Neural cell (in vitro differentiated cells): ENCODE data around the gene C19orf67.

Experiments used
- EP300 ChIP-seq: fragments of 450-650 bp; conservative IDR thresholded peaks from 2 replicates; pipeline ENCODE4 v1.6.1; 2014; ENCODE audit warnings: antibody characterized with exemption, mild to moderate bottlenecking, moderate library complexity; ENCODE audit not compliant: poor library complexity, severe bottlenecking
- EZH2 ChIP-seq: fragments of 200-600, 300-800 bp; shearing (Covaris generic), sonication (generic); IDR thresholded peaks from 2 replicates; pipeline ENCODE4 v1.6.1; 2014; ENCODE audit warnings: antibody characterized with exemption, low read length, borderline replicate concordance, mild to moderate bottlenecking; ENCODE audit not compliant: insufficient read depth, poor library complexity, severe bottlenecking
- POLR2AphosphoS5 ChIP-seq: IDR thresholded peaks from 2 replicates; pipeline ENCODE4 v1.6.1; 2012
- TF ChIP-seq, protein P1 (sequence below): fragments of 450-650 bp; IDR thresholded peaks from 2 replicates; pipeline ENCODE4 v1.5.1; 2014; ENCODE audit warnings: antibody characterized with exemption, mild to moderate bottlenecking, moderate library complexity; ENCODE audit not compliant: poor library complexity, severe bottlenecking

DNA sequence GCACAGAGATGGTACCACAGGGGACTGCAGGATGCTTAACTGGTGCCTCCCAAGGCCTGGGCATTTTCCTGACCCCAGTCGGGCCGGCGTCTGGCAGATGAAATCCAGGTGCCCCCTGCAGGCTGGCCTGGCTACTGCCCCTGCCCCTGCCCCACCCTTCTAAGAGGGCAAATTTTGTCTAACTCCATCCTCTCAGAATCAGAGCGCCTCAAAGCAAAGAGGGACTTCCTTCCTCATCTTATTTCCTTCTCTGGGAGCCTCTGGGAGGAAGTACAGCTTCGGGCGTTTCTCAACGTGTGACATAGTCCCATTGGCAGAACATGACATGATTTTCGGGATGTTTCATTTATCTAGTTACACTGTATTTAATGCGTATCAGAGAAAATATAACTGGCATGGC lies 29.3 kb upstream of the C19orf67 start:
- TF ChIP-seq POLR2AphosphoS5 (no peak), EP300 (no peak), EZH2 (no peak)
- TF ChIP-seq, protein P1, sequence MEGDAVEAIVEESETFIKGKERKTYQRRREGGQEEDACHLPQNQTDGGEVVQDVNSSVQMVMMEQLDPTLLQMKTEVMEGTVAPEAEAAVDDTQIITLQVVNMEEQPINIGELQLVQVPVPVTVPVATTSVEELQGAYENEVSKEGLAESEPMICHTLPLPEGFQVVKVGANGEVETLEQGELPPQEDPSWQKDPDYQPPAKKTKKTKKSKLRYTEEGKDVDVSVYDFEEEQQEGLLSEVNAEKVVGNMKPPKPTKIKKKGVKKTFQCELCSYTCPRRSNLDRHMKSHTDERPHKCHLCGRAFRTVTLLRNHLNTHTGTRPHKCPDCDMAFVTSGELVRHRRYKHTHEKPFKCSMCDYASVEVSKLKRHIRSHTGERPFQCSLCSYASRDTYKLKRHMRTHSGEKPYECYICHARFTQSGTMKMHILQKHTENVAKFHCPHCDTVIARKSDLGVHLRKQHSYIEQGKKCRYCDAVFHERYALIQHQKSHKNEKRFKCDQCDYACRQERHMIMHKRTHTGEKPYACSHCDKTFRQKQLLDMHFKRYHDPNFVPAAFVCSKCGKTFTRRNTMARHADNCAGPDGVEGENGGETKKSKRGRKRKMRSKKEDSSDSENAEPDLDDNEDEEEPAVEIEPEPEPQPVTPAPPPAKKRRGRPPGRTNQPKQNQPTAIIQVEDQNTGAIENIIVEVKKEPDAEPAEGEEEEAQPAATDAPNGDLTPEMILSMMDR, result no peak
